Hematopoietic multipotent progenitor cell treated with erythropoietin and hydrocortisone succinate and interleukin-3 and kit ligand, for 17 days (in vitro differentiated cells): Measurements from ENCODE around the gene PBX4.

Source experiments
- DNase-seq: peaks from one replicate; pipeline ENCODE4 v3.0.0-alpha.2; 2015; ENCODE audit warnings: low spot score

Gene PBX4

DNA sequence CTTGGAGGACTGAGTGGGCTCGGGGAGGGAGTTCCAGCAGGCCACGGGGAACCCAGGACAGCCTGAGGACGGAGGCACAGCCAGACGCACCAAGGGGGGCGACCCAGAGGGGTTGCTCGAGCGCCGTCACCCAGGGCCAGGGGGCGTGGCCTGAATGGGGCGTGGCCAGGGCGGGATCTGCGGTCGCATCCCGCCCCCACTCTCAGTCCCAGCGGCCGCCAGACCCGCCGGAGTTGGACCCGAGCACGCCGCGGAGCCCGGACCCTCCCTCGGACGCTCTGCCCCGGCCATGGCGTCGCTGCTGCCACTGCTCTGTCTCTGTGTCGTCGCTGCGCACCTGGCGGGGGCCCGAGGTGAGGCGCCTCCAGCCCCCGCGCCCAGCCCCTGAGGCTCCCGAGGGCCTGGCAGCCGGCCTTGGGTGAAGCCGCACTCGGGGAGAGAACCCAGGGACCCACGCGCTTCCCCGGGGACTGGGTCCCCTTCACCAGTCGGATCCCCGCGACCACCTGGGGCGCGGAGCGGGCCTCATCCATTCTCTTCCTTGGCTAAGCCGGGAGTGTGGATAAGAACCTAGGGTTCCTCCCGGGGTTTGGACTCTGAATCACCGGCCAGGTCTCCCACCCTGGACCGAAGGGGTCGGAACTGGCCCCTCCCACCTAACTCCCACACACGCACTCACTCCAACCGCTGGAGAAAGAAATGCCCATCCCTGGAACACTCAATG is 80.3 kb downstream of the PBX4 start, which contains the start of gene CILP2:
Gene CILP2, plus strand, starts transcription at position 205 of the 724 bp plus-strand sequence. Its CDS starts 85 bp downstream, at position 290.
- no peak for DNase-seq

DNA sequence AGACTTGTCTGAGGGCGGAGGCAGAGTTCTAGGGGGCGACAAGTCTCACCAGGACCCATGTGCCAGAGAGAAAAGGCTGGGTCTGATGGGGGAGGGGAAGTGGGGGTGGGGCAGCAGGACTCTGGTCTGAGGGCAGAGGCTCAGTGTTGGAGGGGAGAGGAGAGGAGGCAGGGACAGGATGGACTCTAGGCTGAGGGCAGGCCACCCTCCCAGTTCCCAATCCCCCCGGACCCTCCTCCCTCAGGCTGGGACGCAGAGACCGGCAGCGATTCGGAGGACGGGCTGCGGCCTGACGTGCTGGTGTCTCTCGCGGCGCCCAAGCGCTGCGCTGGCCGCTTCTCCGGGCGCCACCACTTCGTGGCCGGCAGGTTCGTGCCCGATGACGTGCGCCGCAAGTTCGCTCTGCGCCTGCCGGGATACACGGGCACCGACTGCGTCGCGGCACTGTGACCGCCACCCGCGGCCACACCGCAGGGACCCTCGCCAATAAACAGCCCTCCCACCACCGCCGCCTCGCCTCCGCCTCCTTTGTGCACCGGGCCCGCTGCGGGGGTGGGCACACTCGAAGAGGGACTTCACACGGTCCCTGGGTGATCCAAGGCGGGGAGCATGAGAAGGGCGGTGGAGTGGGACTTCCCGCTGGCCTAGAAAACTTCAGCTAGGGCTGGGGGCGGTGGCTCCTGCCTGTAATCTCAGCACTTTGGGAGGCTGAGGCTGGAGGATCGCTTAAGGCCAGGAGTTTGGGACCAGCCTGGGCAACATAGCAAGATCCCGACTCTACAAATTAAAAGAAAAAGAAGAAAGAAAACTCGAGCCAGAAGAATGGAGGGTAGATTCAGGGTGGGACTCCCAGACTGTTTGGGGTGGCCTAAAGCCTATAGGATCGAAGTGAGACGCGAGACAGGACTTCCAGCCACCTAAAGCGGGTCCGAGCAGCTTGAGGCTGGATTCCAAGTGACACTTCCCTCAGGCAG is 81.1 kb downstream of the PBX4 start:
- no peak for DNase-seq

DNA sequence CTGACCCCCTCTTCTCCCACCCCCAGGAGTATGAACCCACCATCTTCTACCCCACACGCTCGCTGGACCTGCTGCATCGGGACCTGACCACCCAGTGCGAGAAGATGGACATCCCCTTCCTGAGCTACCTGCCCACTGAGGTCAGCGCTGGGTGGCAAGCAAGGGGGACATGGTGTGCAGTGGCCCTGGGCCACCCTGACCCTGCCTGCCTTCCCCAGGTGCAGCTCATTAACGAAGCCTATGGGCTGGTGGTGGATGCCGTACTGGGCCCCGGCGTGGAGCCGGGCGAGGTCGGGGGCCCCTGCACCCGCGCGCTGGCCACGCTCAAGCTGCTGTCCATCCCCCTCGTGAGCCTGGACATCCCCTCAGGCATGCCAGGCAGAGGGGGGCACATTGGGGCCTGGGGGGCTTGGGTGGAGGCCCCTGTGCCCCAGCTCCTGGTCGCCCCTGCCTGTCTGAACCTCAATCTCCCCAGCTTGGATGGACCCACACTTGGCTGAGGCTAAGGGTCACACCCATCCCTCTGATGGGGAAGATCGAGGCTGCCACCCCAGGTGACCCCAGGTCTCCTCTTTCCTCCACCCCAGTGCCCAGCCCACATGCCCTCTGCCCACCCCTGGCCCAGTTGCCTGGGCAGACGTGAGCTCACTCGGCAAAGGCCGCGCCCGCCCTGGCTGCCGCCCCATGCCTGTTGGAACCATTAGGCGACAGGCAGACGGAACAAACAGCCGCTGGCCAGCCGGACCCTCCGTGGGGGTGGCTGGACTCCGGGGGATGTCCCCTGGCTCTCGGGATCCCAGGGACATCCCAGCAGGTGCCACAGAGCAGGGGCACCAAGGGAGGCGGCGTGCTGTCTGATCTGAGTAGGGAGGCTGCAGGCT is 82.9 kb downstream of the PBX4 start:
- no peak for DNase-seq

DNA sequence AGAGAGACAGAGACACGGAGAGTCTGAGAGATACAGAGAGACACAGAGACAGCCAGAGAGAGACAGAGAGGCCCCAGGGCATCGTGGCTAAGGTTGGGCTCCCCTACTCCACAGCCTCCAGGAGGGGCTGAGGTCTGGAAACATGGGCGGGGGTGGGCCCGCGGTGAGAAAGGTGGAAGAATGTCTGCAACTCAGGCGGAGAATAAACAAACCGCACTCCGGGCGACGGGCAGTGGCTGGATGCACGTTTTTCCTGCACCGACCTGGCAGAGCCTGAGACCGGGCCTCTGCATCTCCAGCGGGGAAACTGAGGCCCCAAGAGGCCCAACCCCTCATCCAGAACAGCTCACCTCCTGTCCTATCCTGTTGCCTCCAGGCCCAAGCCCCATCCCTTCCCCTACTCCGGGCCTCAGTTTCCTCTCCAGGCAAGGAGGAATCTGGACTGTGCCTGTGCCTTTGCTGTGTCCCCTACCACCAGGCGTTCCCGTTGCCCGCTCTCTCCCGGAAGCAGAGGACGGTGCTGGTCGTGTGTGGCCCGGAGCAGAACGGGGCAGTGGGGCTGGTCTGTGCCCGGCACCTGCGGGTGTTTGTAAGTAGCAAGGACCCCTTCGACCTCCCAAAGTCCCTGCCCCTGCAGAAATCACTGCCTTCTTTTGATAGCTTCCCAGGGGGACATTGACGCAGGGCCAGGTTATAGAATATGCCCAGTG is 83.8 kb downstream of the PBX4 start:
- no peak for DNase-seq

DNA sequence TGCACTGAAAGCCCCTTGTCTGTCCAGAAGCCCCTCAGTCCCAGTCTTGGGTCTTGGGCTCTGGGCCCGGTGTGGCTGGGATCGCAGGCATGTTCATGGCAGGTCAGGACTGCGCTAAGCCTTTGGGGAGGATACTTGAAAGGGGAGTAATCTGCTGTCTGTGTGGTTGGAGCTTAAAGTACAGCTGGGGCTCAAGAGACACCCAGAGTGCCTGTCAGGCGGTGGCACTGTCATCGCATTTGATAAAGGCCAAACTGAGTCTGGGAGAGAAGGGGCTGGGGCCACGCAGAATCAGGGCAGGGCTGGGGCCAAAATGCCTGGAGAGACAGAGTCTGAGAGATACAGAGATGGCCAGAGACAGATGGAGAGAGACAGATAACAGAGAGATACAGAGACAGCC is 84.6 kb downstream of the PBX4 start:
- no peak for DNase-seq

DNA sequence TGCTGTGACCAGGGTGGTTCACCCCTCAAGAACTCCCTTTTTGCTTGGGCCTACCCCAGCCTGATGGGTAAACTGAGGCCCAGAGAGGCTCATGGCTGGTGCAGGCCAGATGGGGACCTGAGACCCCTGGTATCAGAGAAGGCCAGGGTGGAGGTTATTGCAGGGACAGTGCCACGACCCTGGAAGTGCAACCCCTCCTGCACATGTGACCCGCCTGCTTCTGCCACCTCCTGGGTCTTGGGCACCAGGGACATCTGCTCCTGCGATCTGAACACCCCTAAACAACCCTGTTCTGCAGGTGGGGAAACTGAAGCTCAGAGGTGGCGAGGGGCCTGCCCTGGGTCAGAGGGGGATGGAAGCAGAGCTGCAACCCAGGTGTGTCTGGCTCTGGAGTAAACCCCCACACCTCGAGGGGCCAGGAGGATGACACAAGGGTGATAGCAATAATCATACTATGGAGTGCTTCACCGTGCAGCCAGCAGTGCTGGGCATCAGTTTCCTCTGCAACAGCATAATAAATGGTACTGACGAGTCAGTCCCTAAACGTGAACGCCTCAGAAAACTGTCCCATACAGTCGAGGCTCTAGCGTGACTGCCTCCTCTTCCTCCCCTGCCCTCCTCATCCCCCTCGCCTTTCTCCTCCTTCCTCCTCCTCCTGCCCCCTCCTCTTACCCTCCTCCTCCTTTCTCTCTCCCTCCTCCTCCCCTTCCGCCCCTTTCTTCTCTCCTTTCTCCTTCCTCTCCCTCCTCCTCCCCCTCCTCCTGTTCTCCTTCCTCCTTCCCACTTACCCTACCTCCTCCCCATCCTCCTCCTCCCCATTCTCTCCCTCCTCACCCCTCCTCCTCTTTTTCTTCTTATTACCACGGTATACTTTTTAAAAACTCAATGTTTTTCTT is 85.4 kb downstream of the PBX4 start:
- no peak for DNase-seq

DNA sequence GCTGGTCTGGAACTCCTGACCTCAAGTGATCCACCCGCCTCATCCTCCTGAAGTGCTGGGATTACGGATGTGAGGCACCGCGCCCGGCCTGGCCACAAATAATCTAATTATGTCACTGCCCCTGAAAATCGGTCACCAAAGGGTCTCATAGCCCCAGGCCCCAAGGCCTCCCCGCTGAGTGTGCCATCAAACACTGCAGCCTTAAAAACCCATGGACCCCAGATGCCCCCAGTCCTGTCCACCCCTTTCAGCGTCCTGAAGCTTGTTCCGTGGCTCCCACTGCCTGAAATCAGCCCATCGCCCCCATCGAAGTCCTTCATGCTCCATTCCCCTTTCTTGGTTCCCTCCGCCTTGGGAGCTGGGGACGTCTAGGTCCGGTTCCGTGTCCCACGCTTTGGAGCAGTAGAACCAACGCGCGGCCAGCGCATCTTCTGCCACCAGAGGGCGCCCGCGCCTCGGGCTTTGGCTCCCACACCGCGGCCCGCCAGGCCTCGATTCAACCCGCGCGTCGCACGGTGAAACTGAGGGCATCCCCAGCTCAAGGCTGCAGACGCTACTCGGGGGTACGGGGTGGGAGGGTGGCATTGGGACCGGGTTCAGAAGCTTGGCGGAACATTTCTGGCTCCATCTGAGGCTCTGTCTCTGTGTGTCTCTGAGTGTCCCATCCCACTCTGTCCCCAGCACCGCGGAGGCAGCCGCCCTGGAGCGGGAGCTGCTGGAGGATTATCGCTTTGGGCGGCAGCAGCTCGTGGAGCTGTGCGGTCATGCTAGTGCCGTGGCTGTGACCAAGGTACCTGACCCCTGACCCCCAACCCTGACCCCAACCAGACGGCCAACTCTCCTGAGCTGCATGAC is 86.3 kb downstream of the PBX4 start:
- peak; percentile 74 for DNase-seq

DNA sequence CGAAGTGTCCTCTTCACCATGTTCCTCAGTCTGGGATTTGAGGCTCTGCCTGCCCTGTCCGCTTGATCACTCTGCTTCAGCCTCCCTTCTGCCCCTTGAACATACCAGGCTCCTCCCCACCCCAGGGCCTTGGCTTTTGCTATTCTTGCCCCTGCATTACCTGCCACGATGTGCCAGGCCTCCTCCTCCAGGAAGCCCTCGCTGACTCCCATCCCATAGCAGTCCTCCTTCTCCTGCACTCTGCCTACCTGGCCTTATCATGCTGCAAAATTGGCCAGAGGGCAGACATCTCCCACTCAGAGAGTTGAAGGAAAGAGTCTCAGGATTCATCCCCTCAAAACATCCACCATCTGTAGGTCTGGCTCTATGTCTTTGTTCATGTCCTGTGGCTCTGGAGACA is 87.6 kb downstream of the PBX4 start:
- no peak for DNase-seq

DNA sequence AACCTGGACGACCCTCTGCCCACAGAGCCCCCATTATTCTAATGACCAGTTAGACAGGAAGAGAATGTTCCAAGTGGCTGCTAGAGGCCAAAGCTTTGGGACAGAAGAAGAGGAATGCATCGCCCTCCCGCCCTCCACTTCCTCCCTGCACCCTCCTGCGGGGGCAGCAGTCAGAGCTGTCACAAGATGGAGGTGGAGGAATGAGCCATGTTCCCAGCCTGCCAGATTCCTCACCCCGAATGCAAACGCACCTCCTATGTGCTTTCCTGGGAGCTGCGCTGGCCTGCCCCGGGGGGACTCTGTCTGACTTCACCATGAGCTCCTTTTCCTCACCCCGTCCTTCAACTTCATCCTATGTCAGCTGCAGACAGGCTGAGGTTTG is 88.1 kb downstream of the PBX4 start:
- DNase-seq: no peak

DNA sequence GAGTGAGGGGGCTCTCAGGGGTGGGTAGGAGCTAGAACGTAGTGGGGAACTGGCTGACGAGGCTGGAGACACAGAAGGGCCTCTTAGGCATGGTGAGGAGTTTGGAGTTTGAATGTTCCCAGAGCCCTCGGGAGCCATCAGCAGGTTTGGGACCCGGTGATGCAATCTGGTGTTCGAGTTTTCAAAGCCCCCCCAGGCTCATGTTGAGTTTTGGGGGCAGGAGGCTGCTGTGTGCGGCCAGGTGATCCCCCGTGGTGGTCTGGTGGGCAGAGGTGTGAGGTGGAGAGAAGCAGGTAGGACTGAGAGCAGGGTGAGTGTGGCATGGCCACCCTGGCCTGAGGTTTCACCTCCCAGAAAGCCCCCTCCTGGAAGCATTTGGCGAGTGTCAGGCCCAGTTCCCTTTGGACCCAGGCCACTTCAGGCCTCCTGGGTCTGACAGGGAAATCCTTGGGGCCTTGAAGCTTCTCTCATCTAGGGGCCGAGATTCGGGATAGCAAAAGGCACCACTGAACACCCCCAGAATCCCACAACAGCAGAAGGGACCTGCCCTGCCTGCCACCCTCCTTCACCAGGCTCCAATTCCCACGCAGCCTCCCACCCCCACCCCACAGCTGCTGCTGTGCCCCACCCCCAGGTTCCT is 88.6 kb downstream of the PBX4 start:
- DNase-seq: no peak

DNA sequence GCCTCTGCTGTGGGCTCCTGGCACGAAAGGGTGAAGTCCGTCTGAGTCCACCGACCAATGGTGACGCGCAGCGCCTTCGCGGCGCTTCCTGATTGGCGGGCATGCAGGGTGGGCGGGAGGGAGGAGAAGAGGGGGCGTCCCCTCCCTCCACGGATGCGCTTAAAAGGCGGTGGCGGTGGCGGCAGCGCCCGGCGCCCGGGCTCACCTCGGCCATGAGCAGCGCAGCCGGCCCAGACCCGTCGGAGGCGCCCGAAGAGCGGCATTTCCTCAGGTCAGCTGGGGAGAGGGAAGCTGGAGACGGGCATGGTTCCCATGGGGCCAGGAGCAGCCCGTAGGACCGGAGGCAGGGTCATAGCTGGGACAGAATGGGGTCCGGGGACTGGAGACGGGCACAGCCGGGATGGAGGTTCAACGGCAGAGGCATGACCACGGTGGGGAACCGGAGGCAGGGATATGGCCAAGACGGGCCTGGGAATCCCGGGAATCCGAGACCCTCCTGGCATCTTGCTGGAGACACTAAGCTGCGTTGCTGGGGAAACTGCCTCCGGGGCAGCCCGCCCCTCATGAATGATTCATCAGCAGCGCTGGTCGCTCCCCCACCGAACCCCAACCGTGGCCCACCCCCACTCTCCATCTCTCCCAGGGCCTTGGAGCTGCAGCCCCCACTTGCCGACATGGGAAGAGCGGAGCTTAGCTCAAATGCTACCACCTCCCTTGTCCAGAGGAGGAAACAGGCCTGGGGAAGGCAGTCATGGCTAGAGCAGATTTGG is 89.6 kb downstream of the PBX4 start, which contains the start of gene YJEFN3:
Gene YJEFN3, plus strand, starts transcription at position 191 of the 770 bp plus-strand sequence. Its CDS starts 22 bp downstream, at position 213.
- DNase-seq: no peak

DNA sequence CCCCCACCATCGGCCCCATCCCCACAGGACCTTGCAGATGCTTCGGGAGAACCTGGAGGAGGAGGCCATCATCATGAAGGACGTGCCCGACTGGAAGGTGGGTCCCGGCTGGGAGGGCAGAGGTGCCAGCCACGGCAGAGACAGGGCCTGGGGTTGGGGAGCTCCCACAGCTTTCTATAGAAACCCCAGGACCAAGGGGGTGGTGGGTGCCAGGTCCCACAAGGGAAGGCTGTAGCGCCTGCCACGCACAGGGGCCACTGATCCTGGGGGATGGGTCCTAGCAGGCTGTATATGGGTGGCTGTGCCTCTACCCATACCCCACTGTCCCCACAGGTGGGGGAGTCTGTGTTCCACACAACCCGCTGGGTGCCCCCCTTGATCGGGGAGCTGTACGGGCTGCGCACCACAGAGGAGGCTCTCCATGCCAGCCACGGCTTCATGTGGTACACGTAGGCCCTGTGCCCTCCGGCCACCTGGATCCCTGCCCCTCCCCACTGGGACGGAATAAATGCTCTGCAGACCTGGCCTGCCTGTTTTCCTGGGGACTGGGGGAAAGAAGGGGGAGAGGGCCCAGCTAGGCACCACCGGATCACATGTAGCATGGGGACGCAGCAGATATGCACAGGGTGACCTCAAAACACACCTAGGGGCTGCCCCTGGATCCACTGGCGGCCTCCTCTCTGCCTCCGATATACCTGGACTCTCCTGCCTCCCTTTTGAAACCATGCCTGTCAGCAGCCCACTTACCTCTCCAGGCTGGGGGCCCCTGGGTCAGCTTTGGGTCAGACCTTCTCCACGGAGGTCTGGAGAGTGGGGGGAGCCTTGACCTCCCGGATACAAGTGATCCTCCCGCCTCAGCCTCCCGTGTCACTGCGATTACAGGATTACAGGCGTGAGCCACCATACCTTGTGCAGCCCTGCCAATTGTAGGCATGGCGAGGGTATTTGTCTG is 90.5 kb downstream of the PBX4 start:
- no peak for DNase-seq

DNA sequence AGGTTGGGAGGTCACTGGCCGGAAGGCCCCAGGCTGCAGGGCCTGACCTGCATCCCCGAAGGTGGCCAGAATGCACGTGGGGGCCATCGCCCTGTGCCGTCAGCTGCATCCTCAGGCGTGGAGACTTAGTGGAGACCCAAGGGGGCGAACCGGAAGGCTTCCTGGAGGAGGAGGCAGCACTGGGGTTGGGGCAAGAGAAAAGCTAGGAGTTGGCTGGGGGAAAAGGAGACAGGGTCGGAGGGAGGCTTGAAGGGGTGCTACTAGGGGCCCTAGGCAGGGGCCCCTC is 91.2 kb downstream of the PBX4 start:
- DNase-seq: no peak

DNA sequence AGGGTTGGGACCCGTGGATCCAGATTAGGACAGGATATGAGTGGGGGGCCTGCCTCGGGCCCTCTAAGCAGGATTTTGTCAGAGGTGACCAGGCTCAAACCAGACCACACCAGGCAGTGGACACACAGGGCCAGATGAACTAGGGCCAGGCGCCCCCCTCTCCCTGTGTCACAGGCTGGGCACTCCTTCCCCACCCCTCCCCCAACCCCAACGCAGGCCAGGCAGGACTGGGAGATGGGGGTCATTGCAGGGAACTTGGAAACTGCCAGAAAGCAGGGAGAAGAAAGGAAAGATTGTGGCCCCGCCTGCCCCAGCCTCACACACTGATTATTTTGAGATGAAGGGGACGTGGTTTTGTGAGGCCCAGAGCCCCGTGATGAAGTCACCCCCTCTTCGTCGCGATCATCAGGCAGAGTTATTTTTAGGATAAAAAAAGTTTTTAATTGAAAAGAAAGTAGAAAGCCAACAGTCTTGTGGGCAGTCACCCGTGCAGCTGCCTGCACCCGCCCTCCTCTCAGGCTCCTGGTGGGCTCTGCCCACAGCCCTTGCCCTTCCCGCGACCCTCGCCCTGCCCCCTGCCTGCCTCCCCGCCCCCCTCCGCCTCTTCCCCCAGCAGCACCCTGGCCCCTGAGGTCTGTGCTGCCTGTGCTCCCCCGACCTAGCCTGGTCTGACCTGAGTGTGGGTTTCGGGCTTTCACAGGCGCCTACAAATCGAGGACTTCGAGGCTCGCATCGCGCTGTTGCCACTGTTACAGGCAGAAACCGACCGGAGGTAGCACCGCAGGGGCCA is 91.7 kb downstream of the PBX4 start:
- no peak for DNase-seq

DNA sequence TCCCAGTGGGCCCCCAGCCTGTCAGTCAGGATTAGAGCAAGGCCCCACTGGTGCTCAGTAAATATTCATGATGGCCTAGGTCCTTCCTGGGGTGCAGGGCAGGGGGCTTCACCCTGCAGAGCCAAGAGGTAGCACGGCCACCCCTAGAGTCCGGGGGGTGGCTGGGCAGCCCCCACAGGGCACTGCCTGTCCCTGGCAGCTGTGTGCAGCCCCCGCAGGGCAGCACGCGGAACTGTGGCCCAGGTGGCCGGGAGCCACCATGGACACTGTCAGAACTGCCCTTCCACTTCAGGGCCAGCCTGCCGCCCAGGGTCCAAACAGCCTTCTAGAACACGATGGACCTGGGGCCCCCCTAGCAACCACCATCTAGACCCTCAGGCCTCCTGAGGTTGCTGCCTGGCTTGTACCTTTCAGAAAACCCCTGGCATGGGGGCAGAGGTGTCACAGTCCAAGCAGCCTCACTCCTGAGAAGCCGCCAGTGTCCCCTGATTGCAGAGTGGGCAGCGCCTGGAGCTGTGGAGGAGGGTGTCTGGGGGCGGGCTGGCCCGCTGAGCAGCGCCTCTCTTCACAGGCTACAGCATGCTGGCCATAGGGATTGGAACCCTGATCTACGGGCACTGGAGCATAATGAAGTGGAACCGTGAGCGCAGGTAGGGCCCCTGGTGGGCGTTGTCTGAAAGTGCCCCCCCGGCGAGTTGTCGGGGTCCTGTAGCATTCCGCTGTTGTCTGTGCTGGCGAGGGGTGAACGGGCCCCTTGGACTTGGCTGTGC is 92.7 kb downstream of the PBX4 start:
- no peak for DNase-seq

DNA sequence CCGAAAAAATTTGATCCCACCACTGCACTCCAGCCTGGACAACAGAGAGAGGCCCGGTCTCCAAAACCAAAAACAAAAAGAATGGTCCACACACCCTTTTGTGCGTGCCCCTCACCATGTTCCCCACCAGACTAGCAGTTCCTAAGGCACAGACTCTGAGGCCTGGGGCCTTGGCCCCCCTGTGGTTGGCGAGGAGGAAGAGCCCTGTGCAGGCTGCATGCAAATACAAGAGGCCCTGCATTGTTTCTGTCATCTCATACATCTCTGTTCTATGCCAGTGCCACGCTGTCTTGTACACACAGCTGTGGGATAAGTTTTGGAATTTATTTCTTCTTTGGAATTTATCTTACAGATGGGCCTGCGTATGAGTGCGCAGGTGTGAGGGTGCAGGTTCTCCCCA is 94.4 kb downstream of the PBX4 start:
- no peak for DNase-seq
